Left hindlimb (tissue), 1 donor: ENCODE measurements around the gene TCF20.

Experiments used
- DNase-seq: peaks from one replicate; pipeline ENCODE4 v3.0.0-alpha.2; 2018

TCF20 gene

GRCh38 chr22:42281706-42282251, 11.3 kb upstream of the TCF20 start:
- no peak for DNase-seq

GRCh38 chr22:42281284-42281683, 10.8 kb upstream of the TCF20 start:
- no peak for DNase-seq

GRCh38 chr22:42280836-42281235, 10.4 kb upstream of the TCF20 start:
- DNase-seq: no peak

GRCh38 chr22:42280140-42280539, 9.7 kb upstream of the TCF20 start:
- no peak for DNase-seq

- DNase-seq: no peak
Measured at GRCh38 chr22:42279425-42280020, 9.1 kb upstream of the TCF20 start.

- DNase-seq: no peak
Measured at GRCh38 chr22:42277988-42278776, 7.7 kb upstream of the TCF20 start.

- DNase-seq: no peak
Measured at GRCh38 chr22:42277232-42277753, 6.8 kb upstream of the TCF20 start.

- DNase-seq: no peak
Measured at GRCh38 chr22:42275970-42276369, 5.5 kb upstream of the TCF20 start.

GRCh38 chr22:42275176-42275575, 4.7 kb upstream of the TCF20 start:
- DNase-seq: no peak

GRCh38 chr22:42273855-42274451, 3.5 kb upstream of the TCF20 start:
- no peak for DNase-seq

- no peak for DNase-seq
Measured at GRCh38 chr22:42272431-42272999, 2.1 kb upstream of the TCF20 start.

- no peak for DNase-seq
Measured at GRCh38 chr22:42271906-42272305, 1.5 kb upstream of the TCF20 start.

GRCh38 chr22:42271191-42271813, 849 bp upstream of the TCF20 start:
- no peak for DNase-seq

- DNase-seq: peak; percentile 51
Measured at GRCh38 chr22:42270176-42270509, 310 bp downstream of the TCF20 start.

GRCh38 chr22:42269432-42270175, 849 bp downstream of the TCF20 start:
- DNase-seq: peak; percentile 45

GRCh38 chr22:42268852-42269410, 1.5 kb downstream of the TCF20 start:
- no peak for DNase-seq

- DNase-seq: no peak
Measured at GRCh38 chr22:42265321-42265720, 5.1 kb downstream of the TCF20 start.

- DNase-seq: no peak
Measured at GRCh38 chr22:42263944-42264343, 6.5 kb downstream of the TCF20 start.

GRCh38 chr22:42262964-42263363, 7.5 kb downstream of the TCF20 start:
- no peak for DNase-seq

GRCh38 chr22:42261296-42261695, 9.2 kb downstream of the TCF20 start:
- DNase-seq: no peak

GRCh38 chr22:42258126-42258525, 12.3 kb downstream of the TCF20 start:
- no peak for DNase-seq

- DNase-seq: no peak
Measured at GRCh38 chr22:42257386-42257785, 13.1 kb downstream of the TCF20 start.
